Stimulated activated CD8-positive, alpha-beta memory T cell treated with anti-CD3 and anti-CD28 coated beads, Interleukin-12 subunit alpha, Interleukin-12 subunit beta, amount 100 ng/mL, for 24 hours (primary cell): ENCODE results near the gene CERCAM.

Experiments used
- DNase-seq: peaks from one replicate; pipeline ENCODE4 v3.0.0-alpha.2; 2020; ENCODE audit errors: extremely low read depth

Gene CERCAM

DNA sequence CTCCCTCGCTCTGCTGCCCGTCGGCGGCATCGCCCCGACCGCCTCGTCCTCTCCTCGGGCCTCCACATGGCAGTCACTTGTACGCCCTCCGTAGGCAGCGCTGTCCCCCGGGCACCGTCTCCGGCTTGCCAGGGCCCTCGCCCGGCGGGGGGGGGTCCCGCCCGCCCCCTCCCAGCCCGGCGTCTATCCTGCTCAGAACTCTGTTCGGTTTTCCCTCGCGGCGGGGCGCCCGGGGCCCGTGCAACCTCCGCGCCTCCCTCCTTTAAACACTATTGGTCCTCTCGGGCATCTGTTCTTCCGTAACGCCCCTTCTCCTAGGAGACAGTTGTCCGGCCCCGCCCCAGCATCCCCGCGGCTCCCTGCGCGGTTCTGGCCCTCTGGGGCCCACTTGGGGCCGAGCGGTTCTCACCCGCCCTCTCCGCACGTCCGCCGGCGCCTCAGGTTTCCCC is 36.0 kb downstream of the CERCAM start:
- peak; percentile 42 for DNase-seq

DNA sequence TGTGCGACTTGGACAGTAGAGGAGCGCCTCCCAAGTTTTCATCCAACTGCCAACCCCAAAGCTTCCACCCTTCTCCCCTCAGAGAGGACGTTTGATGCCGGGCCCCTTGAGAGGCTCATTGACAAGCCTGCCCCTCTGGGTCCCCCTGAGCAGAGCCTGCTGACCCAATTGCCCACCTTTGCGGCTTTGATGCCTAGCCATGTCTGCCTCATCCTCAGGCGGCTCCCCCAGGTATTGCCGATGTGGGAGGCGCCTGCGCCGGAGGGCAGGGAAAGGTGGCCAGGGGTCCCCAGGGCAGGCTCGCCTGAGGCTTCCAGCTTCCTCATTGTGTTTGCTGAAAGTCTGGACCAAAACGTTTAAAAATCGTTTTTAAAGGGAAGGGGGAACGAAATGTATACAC is 36.5 kb downstream of the CERCAM start:
- DNase-seq, result no peak

DNA sequence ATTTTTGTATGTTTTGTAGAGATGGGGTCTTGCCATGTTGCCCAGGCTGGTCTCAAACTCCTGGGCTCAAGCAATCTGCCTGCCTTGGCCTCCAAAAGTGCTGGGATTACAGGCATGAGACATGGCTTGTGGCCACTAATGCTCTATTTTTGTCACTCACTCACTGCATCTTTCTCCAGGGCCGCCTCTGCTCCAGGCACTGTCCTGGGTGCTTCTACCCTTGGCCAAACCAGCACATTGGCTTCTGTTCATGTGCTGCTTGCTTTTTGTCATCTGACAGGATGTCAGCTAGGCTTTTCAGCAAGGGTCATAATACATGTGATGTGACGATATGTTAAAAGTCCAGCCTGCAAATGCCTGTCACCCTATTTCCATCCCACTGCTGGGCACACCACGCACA is 38.4 kb downstream of the CERCAM start:
- DNase-seq, result no peak

DNA sequence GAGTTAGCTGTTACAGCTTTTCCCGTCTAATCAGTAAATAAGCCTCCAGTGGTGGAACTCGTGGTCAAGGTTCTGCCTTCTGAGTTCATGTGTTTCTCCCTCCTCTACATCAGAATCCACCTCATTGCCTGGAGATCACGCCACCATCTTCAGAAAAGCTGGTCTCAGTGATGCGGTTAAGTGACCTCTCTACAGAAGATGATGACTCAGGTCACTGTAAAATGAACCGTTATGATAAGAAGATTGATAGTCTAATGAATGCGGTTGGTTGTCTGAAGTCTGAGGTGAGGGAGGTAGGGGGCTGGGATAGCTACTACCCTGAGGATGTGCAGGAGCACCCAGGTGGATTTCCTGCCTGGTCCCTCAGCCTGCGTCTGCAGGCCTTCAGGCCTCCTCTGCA is 48.4 kb downstream of the CERCAM start:
- DNase-seq, result no peak

DNA sequence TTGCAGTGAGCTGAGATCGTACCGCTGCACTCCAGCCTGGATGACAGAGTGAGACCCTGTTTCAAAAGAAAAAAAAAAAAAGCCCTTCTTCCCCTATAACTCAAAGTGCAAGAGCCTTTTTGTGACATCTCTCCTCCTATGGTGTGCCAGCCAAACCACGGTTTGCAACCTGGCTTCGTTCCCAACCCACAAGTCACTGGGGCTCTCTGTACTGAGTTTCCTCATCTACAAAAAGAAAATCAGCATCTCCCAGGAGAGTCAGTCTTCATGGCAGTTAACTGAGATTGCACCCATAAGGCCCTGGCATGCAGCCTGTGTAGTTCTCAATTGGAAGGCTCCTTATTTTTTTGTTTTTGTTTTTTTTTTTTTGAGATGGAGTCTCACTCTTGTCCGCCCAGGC is 49.9 kb downstream of the CERCAM start:
- DNase-seq, result no peak

DNA sequence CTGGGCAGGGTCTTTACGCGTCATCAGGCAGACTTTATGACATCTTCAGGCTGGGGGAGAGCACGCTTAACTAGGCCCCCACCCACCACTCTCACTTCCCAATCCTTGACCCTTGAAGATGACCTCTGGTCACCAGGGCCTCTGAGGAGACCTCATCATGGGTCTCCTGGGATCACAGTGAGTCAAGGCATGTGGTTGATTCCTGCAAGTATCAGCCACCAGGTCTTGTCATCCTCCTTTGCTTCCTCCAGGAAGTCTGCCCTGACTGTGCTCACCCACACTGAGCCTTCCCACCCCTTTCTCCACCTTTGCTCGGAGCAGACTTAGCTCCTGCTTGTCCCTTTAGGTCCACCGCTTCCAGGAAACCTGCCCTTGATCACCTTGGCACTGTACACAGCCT is 52.4 kb downstream of the CERCAM start:
- DNase-seq, result no peak

DNA sequence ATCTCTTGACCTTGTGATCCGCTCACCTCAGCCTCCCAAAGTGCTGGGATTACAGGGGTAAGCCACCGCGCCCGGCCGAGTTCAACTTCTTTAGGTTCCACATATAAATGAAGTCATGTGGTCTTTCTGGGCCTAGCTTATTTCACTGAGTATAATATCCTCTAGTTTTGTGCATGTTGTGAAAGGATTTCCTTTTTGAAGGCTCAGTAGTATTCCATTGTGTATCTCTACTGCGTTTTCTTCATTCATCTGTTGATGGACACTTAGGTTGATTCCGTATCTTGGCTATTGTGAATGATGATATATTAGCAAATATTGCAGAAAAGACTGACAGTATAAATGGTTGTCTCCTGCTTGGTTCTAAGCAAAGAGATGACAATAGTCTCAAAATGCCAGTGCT is 55.2 kb downstream of the CERCAM start:
- DNase-seq, result no peak

DNA sequence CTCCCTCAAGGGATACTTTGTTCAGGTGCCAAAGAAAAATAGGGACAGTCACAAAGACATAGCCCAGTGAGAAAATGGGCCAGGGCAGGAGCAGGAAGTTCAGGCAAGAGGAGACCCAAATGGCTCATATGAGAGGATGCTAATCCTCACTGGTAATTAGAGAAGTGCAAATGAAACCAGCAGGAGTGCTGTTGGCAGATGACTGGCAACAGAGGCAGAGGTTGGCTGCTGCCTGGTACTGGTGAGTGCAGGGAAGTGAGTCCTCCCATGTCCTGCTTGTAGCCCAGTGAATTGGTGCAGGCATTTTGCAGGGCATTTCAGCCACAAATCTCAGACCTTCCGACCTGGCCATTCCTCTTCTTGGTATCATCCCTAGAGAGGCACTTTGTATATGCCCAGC is 58.6 kb downstream of the CERCAM start:
- no peak for DNase-seq

DNA sequence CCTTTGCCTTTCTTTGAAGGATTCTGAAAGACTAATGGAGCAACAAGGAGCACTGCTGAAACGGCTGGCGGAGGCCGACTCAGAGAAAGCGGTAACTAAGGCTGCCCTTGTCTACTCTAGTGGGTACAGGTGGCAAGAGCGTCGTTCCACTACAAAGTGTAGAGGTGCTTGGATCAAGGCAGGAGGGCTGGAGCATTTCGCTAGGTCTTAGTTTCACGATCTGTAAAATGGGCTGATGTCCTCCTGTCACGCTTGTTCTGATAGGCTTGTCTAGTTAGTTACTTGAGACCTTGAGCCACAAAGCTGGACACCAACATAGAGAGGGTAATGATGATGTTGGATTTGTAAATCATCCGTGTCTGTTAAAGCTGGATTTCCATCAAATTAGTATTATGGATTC is 60.9 kb downstream of the CERCAM start:
- no peak for DNase-seq

DNA sequence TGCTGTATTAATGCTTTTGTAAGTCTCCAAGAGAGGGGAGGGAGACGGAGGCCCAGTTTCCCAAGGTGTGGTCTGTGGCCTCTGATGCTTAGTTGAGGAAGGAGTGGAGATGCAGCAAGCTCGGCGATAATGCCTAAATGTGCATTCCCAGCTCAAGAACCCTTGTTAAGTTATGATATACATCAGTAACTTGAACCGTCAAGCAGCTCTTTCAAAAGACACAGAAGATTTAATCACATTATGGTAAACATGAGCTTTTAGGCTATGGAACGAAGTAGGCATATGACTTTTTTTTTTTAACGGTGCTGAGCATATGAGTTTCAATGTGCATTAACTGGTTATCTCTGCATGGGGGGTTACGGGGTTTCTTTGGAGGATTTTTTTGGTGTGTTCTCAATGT is 61.5 kb downstream of the CERCAM start:
- no peak for DNase-seq

DNA sequence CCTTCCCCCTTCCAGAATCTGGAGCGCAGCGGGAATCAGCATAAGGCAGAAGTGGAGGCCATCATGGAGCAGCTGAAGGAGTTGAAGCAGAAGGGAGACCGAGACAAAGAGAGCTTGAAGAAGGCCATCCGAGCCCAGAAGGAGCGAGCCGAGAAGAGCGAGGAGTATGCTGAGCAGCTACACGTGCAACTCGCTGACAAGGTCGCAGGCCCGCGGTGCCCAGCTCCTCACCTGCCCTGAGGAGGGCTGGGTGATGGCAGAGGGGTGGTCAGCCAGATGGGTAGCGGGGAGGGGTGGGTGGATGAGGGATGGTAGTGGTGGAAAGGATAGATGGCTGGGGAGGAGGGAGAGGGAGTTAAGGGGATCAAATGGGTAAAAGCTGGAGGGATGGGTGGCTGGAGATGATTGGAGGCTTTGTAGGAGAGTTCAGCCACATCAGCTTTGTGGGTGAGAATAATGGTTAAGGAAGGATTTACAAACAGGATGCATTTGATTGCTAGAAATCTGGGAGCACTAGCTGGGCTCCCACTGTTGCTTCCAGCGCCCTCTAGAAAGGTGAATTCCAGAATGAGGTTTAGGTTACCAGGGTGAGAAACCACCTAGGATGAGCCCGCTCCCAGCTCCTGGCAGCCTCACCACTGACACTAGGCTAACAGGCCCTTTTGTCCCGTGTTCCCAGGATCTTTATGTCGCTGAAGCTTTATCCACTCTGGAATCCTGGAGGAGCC is 64.2 kb downstream of the CERCAM start:
- DNase-seq, result no peak

DNA sequence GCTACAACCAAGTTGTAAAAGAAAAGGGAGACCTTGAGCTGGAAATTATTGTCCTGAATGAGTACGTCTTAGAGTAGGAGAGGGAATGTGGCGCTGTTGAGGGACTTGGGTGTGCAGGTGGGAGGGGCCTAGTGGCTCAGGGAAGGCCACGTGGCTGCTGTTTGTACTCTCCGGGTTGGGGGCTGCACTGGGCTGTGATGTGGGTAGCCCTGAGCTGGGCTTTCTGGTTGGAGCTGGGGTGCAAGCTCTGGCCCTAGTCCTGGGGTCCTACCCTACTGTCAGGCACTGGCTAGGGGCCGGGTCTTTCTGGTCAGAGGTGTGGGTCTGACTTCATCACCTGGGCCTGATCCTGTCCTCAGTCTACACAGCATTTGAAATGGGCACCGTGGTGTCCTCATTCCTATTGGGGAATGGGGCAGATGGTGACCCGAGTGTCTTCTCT is 64.8 kb downstream of the CERCAM start:
- no peak for DNase-seq

DNA sequence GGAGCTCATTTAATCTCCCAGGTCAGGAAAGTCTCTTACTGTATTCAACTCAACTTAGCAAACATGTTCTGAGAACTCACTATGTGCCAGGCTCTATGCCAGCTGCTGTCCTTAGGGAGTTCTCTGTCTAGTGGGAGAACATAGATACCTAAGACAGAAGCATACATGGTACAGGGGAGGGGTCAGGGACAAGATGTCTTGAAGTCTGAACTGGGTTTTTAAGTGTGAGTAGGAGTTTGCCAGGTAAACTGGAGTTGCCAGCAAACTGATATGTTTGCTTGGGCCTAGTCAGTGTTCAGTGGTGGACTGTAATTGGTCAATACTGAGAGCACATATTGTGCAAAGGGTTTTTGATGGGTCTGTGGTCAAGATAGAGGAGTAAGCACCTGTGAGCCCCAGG is 65.5 kb downstream of the CERCAM start:
- no peak for DNase-seq
